ENCODE measurements around the gene FAM50B.

The FAM50B gene

GRCh38 chr6:3894590-3895311, 45.6 kb downstream of the FAM50B start:
- no peak for DNase-seq (ENCODE audit: low read depth)

GRCh38 chr6:3895312-3895653, 46.1 kb downstream of the FAM50B start:
- DNase-seq (ENCODE audit: low read depth): no peak

DNA sequence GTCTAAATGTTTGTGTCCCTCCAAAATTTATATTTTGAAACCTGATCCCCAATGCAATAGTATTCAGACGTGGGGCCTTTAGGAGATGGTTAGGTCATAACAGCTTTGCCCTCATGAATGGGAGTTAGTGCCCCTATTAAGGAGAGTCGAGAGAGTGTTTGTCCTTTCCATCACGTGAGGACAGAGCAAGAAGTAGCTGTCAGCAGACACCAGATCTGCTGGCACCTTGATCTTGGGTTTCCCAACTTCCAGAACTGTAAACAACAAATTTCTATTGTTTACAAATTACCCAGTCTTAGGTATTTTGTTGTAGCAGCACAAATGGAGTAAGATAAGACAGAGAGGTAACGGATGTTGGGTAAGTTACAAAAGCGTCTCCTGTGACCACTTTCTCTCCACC, 46.6 kb downstream of the FAM50B start:
- DNase-seq (ENCODE audit: low read depth): no peak

DNA sequence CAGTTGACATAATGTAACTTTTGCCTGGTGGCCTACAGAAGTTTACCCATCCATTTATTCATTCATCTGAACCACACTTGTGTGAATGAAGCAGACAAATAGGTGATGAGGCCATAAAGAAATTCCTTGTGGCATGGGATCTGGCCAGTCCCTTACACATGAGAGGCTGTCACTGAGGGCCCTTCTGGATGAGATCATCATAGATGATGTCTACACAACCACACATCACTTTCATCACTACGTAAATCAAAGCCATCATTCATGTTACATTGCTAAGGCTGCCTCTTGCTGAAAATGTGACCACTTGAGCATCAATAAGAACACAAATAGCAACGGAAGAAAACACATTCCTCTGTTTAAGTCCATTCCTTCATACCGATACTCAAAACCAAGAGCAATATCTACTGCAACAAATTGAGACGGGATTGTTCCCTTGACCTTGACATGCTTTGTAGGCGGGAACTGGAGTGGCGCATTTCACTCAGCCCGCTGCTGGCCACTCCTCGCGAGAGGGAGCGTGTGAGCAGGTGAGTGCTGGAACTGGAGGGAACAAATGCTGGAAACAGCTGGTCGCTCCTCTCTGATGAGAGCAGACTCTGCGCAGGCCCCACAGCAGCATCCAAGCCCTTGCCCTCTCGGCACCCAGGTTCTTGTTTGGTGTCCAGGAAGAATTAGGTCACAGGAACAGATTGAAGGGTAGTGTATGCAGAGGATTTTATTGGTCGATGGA, 49.3 kb downstream of the FAM50B start:
- no peak for DNase-seq (ENCODE audit: low read depth)

- no peak for DNase-seq (ENCODE audit: low read depth)
These were observed 49.9 kb downstream of the FAM50B start for GRCh38 chr6:3899061-3899460.

DNA sequence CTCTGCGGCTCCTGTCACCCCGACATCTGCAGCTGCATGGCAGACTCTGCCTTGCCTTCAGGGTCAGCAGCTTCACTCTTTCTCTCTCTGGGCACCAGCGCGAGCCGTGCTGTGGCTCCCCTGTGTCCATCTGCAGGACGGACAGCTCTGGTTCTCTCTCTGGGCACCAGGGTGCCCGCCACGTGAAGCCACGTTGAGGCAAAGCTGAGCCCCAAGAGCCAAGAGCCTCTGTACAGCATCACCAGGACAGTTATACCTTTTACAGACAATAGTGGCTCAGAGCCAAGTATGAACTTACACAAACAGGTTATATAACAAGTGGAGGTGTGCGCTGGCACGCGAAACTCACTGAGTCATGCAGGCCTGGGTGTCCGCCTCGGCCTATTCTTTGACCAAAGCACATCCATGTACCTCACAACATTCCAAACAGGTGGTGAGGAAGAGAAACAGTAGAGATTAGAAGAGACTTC, 50.8 kb downstream of the FAM50B start:
- no peak for DNase-seq (ENCODE audit: low read depth)

Data from stimulated activated CD4-positive, alpha-beta T cell treated with anti-CD3 and anti-CD28 coated beads, Interleukin-2, amount 100 ng/mL, for 4 hours (primary cell).